HepG2 (cell line): Measurements from ENCODE around the gene PPM1H. TPM values are rescaled to one million over a fixed set of nuclear protein-coding genes. Genes with fewer than 3 reads are reported as not detected.

Experiments used
- AHR ChIP-seq: IDR thresholded peaks from 2 replicates; pipeline ENCODE4 v1.6.1; 2018; ENCODE audit warnings: missing genetic modification reagents, missing compliant biosample characterization
- ATRX ChIP-seq: sonication (generic); formaldehyde crosslinking; IDR thresholded peaks from 2 replicates; pipeline ENCODE4 v1.4.0; 2020; ENCODE audit warnings: missing genetic modification reagents, borderline replicate concordance
- CSRNP1 ChIP-seq: sonication (generic); formaldehyde crosslinking; IDR thresholded peaks from 2 replicates; pipeline ENCODE4 v1.8.1; 2023; ENCODE audit warnings: mild to moderate bottlenecking, missing genetic modification reagents
- HOXD1 ChIP-seq: sonication (generic); formaldehyde crosslinking; IDR thresholded peaks from 2 replicates; pipeline ENCODE4 v1.5.0; 2020; ENCODE audit warnings: missing genetic modification reagents
- PBX2 ChIP-seq: IDR thresholded peaks from 2 replicates; pipeline ENCODE4 v1.6.1; 2016; ENCODE audit warnings: control low read depth
- RFX3 ChIP-seq: IDR thresholded peaks from 2 replicates; pipeline ENCODE4 v1.6.1; 2016; ENCODE audit warnings: missing biosample characterization, missing genetic modification reagents
- SIN3B ChIP-seq: fragments of 150-350 bp; IDR thresholded peaks from 2 replicates; pipeline ENCODE4 v1.6.1; 2014; ENCODE audit warnings: low read length
- ZNF10 ChIP-seq: sonication (generic); formaldehyde crosslinking; IDR thresholded peaks from 2 replicates; pipeline ENCODE4 v1.4.0; 2020; ENCODE audit warnings: mild to moderate bottlenecking, low read depth, missing genetic modification reagents, borderline replicate concordance
- ZNF256 ChIP-seq: sonication (generic); formaldehyde crosslinking; conservative IDR thresholded peaks from 2 replicates; pipeline ENCODE4 v1.4.0; 2020; ENCODE audit warnings: missing genetic modification reagents
- ZNF441 ChIP-seq: sonication (generic); formaldehyde crosslinking; IDR thresholded peaks from 2 replicates; pipeline ENCODE4 v1.7.0; 2021; ENCODE audit warnings: missing genetic modification reagents, borderline replicate concordance
- ZNF446 ChIP-seq: sonication (generic); formaldehyde crosslinking; IDR thresholded peaks from 2 replicates; pipeline ENCODE4 v1.5.0; 2020; ENCODE audit warnings: mild to moderate bottlenecking, missing genetic modification reagents
- ZNF570 ChIP-seq: sonication (generic); formaldehyde crosslinking; IDR thresholded peaks from 2 replicates; pipeline ENCODE4 v1.4.0; 2020; ENCODE audit warnings: mild to moderate bottlenecking, missing genetic modification reagents, borderline replicate concordance
- ZNF619 ChIP-seq: sonication (generic); formaldehyde crosslinking; IDR thresholded peaks from 2 replicates; pipeline ENCODE4 v1.4.0; 2020; ENCODE audit warnings: mild to moderate bottlenecking, missing genetic modification reagents
- ZNF770 ChIP-seq: sonication (generic); formaldehyde crosslinking; IDR thresholded peaks from 2 replicates; pipeline ENCODE4 v1.5.0; 2020; ENCODE audit warnings: mild to moderate bottlenecking, missing genetic modification reagents
- ZNF772 ChIP-seq: sonication (generic); formaldehyde crosslinking; IDR thresholded peaks from 2 replicates; pipeline ENCODE4 v1.5.0; 2020; ENCODE audit warnings: mild to moderate bottlenecking, missing genetic modification reagents
- polyA plus RNA-seq, 8 experiments: library from polyadenylated mRNA; depleted of rRNA in 3 of 8; stranded (reverse) in 7 of 8; unstranded in 1 of 8; fragments of >200 nt; fragmentation: Illumina TruSeq in 4 of 8; extraction: Trizol in 4 of 8; gene quantifications; 2 replicates each; pipeline versions ENCODE4 v1.2.1 to v1.2.3, GENCODE V29; 2011 to 2016; ENCODE audit warnings: low read depth in 4 of 8, missing spikeins in 1 of 8, mixed read lengths in 1 of 8; ENCODE audit not compliant: insufficient read depth in 1 of 8
- total RNA-seq, 5 experiments: library from RNA; depleted of rRNA; stranded (reverse); fragments of >200 nt; fragmentation: Illumina TruSeq; extraction: Trizol; gene quantifications; 2 replicates each; pipeline ENCODE4 v1.2.3, GENCODE V29; 2016; ENCODE audit warnings: low read depth in 1 of 5
- TF ChIP-seq, protein P1 (sequence below): sonication (generic); formaldehyde crosslinking; IDR thresholded peaks from 2 replicates; pipeline ENCODE4 v1.5.0; 2020; ENCODE audit warnings: missing genetic modification reagents, mild to moderate bottlenecking, borderline replicate concordance
- TF ChIP-seq, protein P2 (sequence below): sonication (generic); formaldehyde crosslinking; IDR thresholded peaks from 2 replicates; pipeline ENCODE4 v1.4.0; 2020; ENCODE audit warnings: mild to moderate bottlenecking, low read depth, missing genetic modification reagents
- TF ChIP-seq, protein P3 (sequence below): sonication (generic); formaldehyde crosslinking; IDR thresholded peaks from 2 replicates; pipeline ENCODE4 v1.5.0; 2020; ENCODE audit warnings: mild to moderate bottlenecking, missing genetic modification reagents

The PPM1H gene
- total and polyA plus RNA-seq, 2 of the 13 experiments (the other 11 are each of a cell fraction or from before 2014, with no cell fraction given) = 29.1 to 38.1 TPM

GRCh38 chr12:62602255-62603060 lies 332.5 kb downstream of the PPM1H start (continued):
- TF ChIP-seq, protein P1, sequence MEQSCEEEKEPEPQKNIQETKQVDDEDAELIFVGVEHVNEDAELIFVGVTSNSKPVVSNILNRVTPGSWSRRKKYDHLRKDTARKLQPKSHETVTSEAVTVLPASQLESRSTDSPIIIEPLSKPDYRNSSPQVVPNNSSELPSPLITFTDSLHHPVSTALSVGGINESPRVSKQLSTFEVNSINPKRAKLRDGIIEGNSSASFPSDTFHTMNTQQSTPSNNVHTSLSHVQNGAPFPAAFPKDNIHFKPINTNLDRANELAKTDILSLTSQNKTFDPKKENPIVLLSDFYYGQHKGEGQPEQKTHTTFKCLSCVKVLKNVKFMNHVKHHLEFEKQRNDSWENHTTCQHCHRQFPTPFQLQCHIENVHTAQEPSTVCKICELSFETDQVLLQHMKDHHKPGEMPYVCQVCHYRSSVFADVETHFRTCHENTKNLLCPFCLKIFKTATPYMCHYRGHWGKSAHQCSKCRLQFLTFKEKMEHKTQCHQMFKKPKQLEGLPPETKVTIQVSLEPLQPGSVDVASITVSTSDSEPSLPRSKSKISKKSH (CRISPR knock-in tag) = peak; percentile 67; the same call in 1 of the 2 replicates
- no peak for TF ChIP-seq ZNF570 (CRISPR knock-in tag)
- TF ChIP-seq, protein P2, sequence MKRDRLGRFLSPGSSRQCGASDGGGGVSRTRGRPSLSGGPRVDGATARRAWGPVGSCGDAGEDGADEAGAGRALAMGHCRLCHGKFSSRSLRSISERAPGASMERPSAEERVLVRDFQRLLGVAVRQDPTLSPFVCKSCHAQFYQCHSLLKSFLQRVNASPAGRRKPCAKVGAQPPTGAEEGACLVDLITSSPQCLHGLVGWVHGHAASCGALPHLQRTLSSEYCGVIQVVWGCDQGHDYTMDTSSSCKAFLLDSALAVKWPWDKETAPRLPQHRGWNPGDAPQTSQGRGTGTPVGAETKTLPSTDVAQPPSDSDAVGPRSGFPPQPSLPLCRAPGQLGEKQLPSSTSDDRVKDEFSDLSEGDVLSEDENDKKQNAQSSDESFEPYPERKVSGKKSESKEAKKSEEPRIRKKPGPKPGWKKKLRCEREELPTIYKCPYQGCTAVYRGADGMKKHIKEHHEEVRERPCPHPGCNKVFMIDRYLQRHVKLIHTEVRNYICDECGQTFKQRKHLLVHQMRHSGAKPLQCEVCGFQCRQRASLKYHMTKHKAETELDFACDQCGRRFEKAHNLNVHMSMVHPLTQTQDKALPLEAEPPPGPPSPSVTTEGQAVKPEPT (CRISPR knock-in tag) = peak; percentile 25
- TF ChIP-seq ZNF10 (CRISPR knock-in tag) = no peak
- TF ChIP-seq ZNF772 (CRISPR knock-in tag) = peak; percentile 58
- TF ChIP-seq RFX3 (CRISPR knock-in tag) = no peak
- peak; percentile 79; the same call in 1 of the 2 replicates for TF ChIP-seq CSRNP1
- TF ChIP-seq ATRX = no peak
- peak; percentile 53; the same call in 1 of the 2 replicates for TF ChIP-seq ZNF441 (CRISPR knock-in tag)
- peak; percentile 71; the same call in 1 of the 2 replicates for TF ChIP-seq AHR (CRISPR knock-in tag)
- TF ChIP-seq ZNF619 = 0 out of 2 replicates have a peak, but pooled peaks have one; percentile 55
- no peak for TF ChIP-seq HOXD1 (CRISPR knock-in tag)
- TF ChIP-seq ZNF446 = no peak
- no peak for TF ChIP-seq PBX2 (CRISPR knock-in tag)
- TF ChIP-seq ZNF770 (CRISPR knock-in tag) = 0 out of 2 replicates have a peak, but pooled peaks have one; percentile 7
- peak; percentile 26; the same call in 1 of the 2 replicates for TF ChIP-seq ZNF256 (CRISPR knock-in tag)
- no peak for TF ChIP-seq SIN3B
- TF ChIP-seq, protein P3, sequence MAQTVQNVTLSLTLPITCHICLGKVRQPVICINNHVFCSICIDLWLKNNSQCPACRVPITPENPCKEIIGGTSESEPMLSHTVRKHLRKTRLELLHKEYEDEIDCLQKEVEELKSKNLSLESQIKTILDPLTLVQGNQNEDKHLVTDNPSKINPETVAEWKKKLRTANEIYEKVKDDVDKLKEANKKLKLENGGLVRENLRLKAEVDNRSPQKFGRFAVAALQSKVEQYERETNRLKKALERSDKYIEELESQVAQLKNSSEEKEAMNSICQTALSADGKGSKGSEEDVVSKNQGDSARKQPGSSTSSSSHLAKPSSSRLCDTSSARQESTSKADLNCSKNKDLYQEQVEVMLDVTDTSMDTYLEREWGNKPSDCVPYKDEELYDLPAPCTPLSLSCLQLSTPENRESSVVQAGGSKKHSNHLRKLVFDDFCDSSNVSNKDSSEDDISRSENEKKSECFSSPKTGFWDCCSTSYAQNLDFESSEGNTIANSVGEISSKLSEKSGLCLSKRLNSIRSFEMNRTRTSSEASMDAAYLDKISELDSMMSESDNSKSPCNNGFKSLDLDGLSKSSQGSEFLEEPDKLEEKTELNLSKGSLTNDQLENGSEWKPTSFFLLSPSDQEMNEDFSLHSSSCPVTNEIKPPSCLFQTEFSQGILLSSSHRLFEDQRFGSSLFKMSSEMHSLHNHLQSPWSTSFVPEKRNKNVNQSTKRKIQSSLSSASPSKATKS (CRISPR knock-in tag) = no peak
